Measurements from ENCODE around the gene SECISBP2.

The SECISBP2 gene

GRCh38 chr9:89352874-89353649 is 34.8 kb downstream of the SECISBP2 start:
- no peak for TF ChIP-seq CTCF (IDR thresholded peaks at IDR 0.05; ENCODE audit: low read depth, low read length)
- in situ Hi-C loops (cut with HindIII; ENCODE audit: low sequenced_read_pairs), result no loop called here
- H3K4me3 ChIP-seq (ENCODE audit: low read depth, low read length), result no peak overlapping the region
- DNase-seq (ENCODE audit: low read depth, low spot score), result no peak

DNA sequence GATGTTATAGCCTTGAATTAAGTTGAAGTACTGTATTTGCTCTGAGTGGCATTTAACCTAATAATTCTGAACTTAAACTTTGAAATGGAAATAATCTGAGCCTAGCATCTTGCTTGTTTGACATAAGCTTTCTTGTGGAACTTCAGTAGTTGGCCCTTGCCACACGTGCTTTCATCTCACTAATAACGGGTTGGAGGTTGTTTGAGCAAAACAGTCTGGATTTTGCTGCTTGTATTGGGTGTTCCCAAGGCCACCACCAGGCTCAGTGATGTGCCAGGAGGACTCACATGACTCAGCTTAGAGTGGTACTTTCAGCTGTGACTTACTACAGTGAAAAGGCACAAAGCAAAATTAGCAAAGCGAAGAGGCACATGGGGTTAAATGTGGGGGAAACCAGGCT is 35.7 kb downstream of the SECISBP2 start:
- in situ Hi-C loops (cut with HindIII; ENCODE audit: low sequenced_read_pairs), result no loop called here
- no peak for TF ChIP-seq CTCF (IDR thresholded peaks at IDR 0.05; ENCODE audit: low read depth, low read length)
- no peak for DNase-seq (ENCODE audit: low read depth, low spot score)
- no peak overlapping the region for H3K4me3 ChIP-seq (ENCODE audit: low read depth, low read length)

GRCh38 chr9:89354471-89354870 is 36.2 kb downstream of the SECISBP2 start:
- in situ Hi-C loops (cut with HindIII; ENCODE audit: low sequenced_read_pairs), result no loop called here
- no peak overlapping the region for H3K4me3 ChIP-seq (ENCODE audit: low read depth, low read length)
- no peak for TF ChIP-seq CTCF (IDR thresholded peaks at IDR 0.05; ENCODE audit: low read depth, low read length)
- no peak for DNase-seq (ENCODE audit: low read depth, low spot score)

DNA sequence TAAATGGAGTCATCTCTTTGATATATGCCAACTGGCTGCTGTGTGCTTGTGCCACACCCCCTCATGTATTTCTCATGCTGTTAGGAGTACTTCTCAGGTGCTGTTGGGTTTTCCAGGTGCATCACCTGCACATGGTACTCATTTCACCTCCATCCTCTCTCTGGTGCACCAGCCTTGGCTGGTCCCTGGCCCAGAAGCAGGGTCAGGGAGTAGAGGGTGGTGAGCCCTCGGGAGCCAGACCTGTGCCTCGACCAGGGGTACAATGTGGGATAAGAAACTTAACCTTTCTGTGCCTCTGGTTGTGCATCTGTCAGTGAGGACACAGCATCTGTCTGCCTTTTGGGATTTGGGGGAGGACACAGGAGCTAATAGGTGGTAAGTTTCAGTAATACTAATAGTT is 38.5 kb downstream of the SECISBP2 start:
- no peak overlapping the region for H3K4me3 ChIP-seq (ENCODE audit: low read depth, low read length)
- in situ Hi-C loops (cut with HindIII; ENCODE audit: low sequenced_read_pairs), result no loop called here
- DNase-seq (ENCODE audit: low read depth, low spot score), result no peak
- no peak for TF ChIP-seq CTCF (IDR thresholded peaks at IDR 0.05; ENCODE audit: low read depth, low read length)

DNA sequence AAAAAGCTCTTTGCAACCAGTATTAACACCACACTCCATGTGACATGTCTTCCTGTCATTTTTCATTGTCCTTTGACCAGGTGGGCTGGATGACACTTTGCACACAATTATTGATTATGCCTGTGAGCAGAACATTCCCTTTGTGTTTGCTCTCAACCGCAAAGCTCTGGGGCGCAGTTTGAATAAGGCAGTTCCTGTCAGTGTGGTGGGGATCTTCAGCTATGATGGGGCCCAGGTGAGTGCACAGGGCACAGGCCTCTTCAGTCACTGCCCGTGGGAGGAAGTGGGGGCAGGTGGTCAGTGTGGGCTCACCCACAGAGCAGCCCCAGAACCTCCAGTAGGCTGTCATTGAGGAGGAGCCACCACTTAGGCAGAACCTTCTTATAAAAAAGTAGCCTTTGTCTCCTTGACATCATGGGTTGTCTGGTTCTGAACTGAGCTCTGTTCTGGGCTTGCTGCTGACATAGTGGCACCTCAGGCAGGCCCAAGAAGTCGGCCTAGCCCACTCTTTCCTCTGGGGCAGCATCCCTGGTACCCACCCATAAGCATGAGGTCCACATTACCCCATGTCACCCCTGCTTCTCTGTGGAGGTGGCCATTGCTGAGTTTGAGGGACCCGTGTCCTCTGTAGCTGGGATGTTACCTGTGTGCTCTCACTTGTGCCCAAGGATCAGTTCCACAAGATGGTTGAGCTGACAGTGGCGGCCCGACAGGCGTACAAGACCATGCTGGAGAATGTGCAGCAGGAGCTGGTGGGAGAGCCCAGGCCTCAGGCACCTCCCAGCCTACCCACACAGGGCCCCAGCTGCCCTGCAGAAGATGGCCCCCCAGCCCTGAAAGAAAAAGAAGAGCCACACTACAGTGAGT is 39.3 kb downstream of the SECISBP2 start:
- no peak for DNase-seq (ENCODE audit: low read depth, low spot score)
- no peak overlapping the region for H3K4me3 ChIP-seq (ENCODE audit: low read depth, low read length)
- in situ Hi-C loops (cut with HindIII; ENCODE audit: low sequenced_read_pairs), result no loop called here
- no peak for TF ChIP-seq CTCF (IDR thresholded peaks at IDR 0.05; ENCODE audit: low read depth, low read length)

GRCh38 chr9:89358376-89358916 is 40.1 kb downstream of the SECISBP2 start:
- in situ Hi-C loops (cut with HindIII; ENCODE audit: low sequenced_read_pairs), result no loop called here
- no peak for DNase-seq (ENCODE audit: low read depth, low spot score)
- H3K4me3 ChIP-seq (ENCODE audit: low read depth, low read length), result no peak overlapping the region
- TF ChIP-seq CTCF (IDR thresholded peaks at IDR 0.05; ENCODE audit: low read depth, low read length), result no peak
